Measurements from ENCODE around the gene GNG2.
A peak's percentile ranks its signal among the peaks of the same experiment; 100 is the strongest.

The GNG2 gene

GRCh38 chr14:51856792-51857296 is 3.6 kb upstream of the GNG2 start:
- DNase-seq (ENCODE audit: low spot score) = no peak

DNA sequence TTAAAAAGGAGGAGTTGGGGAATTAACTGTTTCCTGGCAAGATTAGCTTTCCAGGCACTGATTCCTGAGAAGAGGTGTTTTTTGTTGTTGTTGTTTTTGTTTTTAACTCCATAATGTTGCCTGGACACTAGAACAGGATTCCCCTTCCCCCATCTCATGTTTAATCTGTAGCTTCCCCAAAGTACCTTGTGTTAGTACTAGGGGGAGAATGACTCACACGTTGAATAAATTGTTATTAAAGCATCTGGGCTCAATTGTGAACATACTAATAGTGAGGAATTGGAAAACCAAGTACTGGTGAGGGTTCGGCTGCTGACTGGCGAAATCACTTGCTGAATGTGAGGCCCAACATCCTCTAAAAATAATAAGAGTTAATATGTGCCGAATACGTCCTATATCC is 1.3 kb upstream of the GNG2 start:
- DNase-seq (ENCODE audit: low spot score) = no peak

- peak; percentile 27 for DNase-seq (ENCODE audit: low spot score)
These were observed 550 bp downstream of the GNG2 start for GRCh38 chr14:51860825-51861499.

- DNase-seq (ENCODE audit: low spot score) = peak; percentile 62
These were observed 1.9 kb downstream of the GNG2 start for GRCh38 chr14:51862176-51862796.

DNA sequence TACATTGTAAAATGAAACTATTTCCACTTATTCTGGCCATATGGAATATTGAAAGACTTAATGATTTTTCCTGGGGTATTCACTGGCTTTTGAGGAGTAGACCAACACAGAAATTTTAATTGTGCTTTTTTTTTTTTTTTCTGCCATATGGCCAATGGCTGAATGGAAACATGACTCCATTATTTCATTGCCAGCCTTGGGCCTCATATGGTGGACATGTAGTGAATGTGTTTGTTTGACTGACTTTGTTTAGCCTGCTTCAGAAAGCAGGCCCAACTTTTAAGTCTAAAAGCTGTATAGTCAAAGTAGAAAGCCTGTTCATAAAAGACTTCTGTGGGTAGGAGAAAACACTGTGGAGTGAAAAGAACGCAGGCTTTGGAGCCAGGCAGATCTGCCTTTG is 2.4 kb downstream of the GNG2 start:
- DNase-seq (ENCODE audit: low spot score) = peak; percentile 22

- DNase-seq (ENCODE audit: low spot score) = peak; percentile 24
These were observed 5.7 kb downstream of the GNG2 start for GRCh38 chr14:51865953-51866747.

DNA sequence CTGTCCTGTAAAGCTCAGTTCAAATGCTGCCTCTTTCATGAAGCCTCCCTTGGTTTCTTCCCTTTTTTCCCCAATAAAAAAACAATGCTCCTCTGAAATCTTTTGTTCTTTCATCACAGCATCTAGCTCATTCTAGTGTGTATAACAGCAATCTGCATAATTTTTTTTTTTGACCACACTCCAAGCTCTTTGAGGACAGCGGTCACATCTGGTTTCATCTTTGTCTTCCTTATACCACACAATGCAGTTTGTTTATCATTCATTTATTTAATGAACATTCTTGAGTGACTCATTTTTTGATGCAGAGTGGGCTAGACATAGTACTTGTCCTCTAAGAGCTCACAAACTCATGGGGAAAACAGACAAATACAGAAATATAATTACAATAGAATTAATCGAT is 7.3 kb downstream of the GNG2 start:
- no peak for DNase-seq (ENCODE audit: low spot score)

DNA sequence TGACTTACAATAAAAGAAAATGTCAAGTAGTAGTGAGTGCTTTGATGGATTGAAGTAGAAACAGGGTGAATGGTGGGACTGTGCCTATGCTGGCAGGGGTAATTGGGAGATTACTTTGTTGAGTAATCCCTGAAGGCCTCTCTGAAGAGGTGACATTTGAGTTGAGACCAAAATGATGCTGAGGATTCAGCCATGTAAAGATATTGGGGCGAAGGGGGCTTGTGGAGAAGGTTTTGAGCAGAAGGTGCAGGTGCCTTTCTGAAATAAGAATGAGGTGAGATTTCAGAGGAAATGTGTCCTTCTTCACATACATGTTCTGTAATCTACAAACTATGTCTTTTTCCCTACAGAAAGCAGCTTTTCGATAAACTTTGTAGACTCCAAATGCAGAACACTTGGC is 8.0 kb downstream of the GNG2 start:
- DNase-seq (ENCODE audit: low spot score) = no peak

DNA sequence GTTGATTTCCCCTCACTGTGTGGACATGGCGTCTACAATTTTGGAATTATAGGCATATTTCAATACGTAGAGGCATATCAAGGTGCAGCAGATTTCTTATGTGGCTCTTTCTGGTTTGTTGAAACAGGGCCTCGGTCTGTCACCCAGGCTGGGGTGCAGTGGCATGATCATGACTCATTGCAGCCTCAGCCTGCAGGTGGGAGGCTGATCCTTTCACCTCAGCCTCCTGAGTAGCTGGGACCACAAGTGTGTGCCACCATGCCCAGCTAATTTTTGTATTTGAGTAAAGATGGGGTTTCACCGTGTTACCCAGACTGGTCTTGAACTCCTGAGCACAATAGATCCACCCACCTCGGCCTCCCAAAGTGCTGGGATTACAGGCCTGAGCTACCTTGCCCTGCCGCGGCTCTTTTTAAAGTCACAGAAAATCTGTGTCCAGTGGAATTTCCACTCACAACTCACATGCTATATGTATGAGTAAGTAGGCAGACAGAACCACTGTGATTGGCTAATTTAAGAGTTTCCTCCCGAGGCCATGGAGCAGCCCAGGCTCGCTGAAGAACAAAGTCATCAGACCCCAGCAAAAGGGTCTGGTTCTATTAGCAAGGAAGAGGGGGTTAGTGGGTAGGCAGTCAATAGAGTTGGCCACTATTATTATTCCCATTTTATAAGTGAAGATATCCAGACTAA is 9.1 kb downstream of the GNG2 start:
- no peak for DNase-seq (ENCODE audit: low spot score)

DNA sequence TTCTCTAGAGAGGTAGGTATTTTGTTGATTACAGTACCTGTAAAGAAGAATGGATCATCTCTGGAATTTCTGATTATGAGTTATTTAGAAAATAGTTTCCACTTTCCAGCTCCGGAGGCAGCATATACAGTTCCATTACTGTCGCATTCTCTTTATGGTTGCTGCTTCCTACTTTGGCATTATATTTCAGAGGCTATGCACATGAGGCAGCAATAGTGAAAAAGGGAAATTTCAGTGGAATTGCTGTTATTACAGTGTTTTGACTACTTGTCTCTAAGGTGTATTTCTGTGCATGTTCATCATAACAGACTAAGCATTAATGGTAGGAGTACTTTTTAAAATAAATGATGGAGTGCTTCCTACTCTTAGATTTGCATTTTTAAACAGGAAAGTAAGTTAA is 10.2 kb downstream of the GNG2 start:
- DNase-seq (ENCODE audit: low spot score) = no peak

- no peak for DNase-seq (ENCODE audit: low spot score)
These were observed 11.4 kb downstream of the GNG2 start for GRCh38 chr14:51871846-51872245.

DNA sequence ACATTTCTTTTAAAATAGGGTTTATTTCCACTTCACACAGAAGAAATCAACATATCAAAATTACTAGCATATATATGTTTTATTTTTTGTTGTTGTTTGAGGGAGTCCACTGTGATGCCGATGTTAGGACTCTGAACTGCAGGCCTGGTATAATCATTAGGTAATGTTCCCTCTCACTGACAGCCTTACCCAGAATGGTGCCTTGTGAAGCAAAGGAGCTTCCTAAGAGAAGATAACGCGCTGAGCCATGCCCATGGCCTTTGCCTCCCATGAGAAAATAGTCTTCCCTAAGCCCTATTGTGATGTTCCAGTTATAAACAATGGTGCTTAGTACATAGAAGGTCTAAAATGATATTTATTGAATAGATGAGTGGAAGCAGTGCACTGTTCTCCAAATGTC is 12.0 kb downstream of the GNG2 start:
- DNase-seq (ENCODE audit: low spot score) = no peak

GRCh38 chr14:51873221-51873893 is 12.9 kb downstream of the GNG2 start:
- DNase-seq (ENCODE audit: low spot score) = no peak

DNA sequence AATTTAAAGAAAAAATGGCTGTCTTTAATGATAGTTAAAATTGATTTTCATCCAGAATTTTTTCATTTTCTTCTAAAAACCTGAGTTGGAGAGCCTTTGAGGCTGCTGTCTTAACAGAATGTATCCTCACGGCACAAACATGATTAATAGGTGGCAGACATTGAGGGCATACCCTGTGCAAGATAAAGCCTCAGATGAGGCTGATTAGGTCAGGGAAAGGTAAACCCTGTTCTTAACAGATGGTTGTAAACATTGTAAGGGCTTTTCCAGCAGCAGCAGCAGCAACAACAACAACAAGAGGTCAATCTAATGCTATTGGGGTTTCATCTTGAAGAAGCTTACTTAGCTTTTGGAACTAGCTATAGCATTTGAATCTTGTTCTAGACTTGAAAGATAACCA is 17.4 kb downstream of the GNG2 start:
- no peak for DNase-seq (ENCODE audit: low spot score)

GRCh38 chr14:51879170-51879569 is 18.8 kb downstream of the GNG2 start:
- no peak for DNase-seq (ENCODE audit: low spot score)

DNA sequence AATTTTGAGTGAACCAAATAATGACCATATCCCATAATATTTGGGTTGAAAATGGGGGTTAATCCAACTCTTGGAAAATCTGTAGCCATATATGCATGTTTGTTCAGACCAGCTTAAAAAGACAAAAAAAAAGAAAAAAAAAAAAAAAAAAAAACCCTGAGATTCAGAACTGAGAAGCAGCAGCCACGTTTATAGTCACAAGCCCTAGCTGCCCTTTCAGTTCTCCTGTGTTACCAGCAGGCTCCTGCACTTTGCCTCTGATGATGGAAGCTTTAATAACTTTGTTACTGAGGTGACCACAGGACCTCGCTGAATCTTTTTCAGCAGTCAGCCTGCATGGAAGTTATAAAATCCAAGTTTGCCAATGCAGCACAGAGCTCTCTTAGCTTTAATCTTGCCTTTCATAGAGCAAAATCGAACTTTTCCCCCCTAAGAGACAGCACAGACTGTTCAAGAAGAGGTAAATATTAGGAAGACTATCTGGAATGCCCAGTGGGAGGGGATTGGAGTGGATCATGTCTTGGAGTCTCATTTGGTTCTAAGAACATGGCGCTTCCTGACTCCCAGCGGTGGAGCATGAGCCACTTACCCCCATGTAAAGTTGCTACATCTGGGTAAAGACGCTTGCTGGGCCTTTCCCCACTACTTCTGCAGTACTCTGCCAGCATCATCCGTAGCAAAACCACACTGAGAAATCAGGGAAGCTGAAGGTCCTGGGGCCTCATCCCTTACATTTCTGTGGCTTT is 20.6 kb downstream of the GNG2 start:
- no peak for DNase-seq (ENCODE audit: low spot score)

DNA sequence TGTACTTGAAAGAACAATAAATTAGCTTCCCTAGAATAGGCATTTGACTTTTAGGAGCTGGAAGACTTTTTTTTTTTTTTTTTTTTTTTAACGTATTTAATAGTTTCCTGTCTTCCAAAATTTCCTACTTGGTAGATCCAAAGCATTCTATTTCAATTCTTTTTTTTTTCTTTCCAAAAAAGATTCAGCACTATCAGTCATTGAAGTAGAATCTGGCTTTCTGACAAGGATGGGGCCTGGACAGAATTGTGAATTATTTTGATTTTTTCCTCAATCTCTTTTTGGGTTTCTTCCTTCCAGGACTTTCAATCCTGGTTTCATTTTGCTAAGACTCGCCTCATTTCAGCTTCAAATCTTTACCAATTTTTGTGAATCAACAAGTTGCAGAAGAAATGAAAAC is 21.2 kb downstream of the GNG2 start:
- no peak for DNase-seq (ENCODE audit: low spot score)

DNA sequence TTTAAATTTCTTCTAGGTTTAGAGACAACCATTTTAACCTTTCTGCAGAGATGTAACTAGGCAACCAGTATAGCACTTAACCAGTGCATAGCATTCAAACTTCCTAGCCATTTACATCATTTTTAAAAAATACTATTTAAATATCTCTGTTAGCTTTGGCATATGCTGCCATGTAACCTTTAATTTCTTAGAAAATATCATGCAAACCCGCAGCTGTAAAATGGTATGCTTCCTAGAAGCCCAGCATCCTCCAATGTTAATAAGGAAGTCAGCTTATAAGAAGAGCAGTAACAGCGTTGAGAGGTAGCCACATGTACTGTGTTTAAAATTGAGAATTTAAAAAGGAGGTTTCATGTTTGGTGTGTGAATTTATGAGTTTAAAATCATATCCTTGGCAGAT is 22.8 kb downstream of the GNG2 start:
- no peak for DNase-seq (ENCODE audit: low spot score)

DNA sequence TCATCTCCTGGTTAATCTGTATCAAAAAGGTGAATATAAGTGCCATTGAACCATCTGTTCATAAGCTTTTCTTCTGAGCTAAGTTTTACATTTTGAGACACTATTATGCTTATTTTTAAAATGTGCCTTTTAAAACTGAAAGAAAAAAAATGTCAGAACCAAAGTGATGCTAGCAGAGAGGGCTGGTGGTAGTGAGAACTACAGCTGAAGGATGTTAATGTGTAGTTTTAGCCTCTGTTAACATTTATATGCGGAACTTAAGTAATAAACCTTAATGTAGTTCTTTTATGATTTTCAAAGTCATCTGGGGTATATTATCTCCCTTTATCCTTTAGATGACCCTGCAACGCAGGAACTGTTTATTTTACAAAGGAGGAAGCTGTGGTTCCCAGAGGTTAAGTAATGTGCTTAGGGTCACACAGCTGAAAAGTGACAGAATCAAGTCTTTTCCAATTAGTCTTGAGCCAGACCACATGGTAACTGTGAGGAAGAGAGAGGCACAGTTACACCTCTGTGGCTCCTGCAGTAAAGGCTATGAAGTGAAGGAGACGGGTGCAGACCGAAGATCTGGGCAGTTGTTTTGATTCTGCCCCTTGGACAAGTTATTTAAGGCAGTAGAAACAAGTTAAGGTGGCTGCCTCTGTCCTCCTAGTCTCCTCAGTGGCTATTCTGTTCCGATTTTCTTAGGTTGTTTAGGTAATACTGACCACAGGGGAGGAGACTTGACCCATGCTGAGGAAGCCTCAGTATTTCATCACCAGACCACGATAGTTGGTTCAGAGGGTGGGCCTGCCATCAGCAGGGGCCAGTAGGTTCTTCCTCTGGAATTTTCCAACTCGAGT is 23.9 kb downstream of the GNG2 start:
- DNase-seq (ENCODE audit: low spot score) = no peak

- no peak for DNase-seq (ENCODE audit: low spot score)
These were observed 29.4 kb downstream of the GNG2 start for GRCh38 chr14:51889851-51890250.
